Activated T-helper 17 cell treated with anti-CD3 and anti-CD28 coated beads, Interleukin-2, amount 50 U/mL, for 72 hours (primary cell): ENCODE data around the gene SETDB2. TPM values are rescaled to one million over a fixed set of nuclear protein-coding genes. Genes with fewer than 3 reads are reported as not detected.

Source experiments
- ATAC-seq: fragments of 150-1000 bp; cut with Tn5 transposase; replicated peaks from 2 replicates; pipeline ENCODE4 v1.10.0; 2021; ENCODE audit warnings: mild to moderate bottlenecking, moderate library complexity
- H3K27ac Mint-ChIP-seq: one replicate; pipeline ENCODE4 v1.8.0; 2022; ENCODE audit warnings: mixed read lengths
- H3K27me3 Mint-ChIP-seq: one replicate; pipeline ENCODE4 v1.8.0; 2022; ENCODE audit warnings: mixed read lengths
- H3K36me3 Mint-ChIP-seq: one replicate; pipeline ENCODE4 v1.8.0; 2022; ENCODE audit warnings: low read depth, mild to moderate bottlenecking, mixed read lengths
- H3K4me1 Mint-ChIP-seq: one replicate; pipeline ENCODE4 v1.8.0; 2022; ENCODE audit warnings: mixed read lengths
- H3K4me3 Mint-ChIP-seq: one replicate; pipeline ENCODE4 v1.8.0; 2022; ENCODE audit warnings: mild to moderate bottlenecking, mixed read lengths
- H3K9me3 Mint-ChIP-seq: one replicate; pipeline ENCODE4 v1.8.0; 2022; ENCODE audit warnings: mixed read lengths
- total RNA-seq, 2 donors: library from RNA; stranded (reverse); gene quantifications; one replicate each; pipeline ENCODE4 v1.2.3, GENCODE V29; 2022

The SETDB2 gene
- total RNA-seq, 2 donors from 2014 or later: 14.1 to 16.3 TPM

DNA sequence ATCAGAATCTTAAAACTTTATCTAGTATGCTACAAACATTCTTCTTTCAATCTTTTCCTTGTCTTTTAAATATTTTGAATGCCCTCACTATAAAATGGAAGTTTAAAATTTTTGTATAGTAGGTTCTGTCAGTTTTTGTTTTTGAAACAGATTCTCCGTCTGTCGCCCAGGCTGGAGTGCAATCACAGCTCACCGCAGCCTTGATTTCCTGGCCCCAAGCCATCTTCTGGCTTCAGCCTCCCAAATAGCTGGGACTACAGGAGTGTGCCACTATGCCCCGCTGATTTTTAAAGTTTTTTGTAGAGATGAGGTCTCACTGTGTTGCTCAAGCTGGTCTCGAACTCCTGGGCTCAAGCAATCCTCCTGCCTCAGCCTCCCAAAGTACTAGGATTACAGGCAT is 72.4 kb downstream of the SETDB2 start:
- Mint-ChIP-seq H3K4me3 (no peak overlapping the region), H3K36me3 (peaks cover 96% of the 10 kb centered on the region), H3K9me3 (no peaks in the 10 kb centered on the region), H3K27ac (peak overlapping the region; percentile 18), H3K27me3 (no peaks in the 10 kb centered on the region), H3K4me1 (no peaks in the 10 kb centered on the region)
- ATAC-seq: no peak

DNA sequence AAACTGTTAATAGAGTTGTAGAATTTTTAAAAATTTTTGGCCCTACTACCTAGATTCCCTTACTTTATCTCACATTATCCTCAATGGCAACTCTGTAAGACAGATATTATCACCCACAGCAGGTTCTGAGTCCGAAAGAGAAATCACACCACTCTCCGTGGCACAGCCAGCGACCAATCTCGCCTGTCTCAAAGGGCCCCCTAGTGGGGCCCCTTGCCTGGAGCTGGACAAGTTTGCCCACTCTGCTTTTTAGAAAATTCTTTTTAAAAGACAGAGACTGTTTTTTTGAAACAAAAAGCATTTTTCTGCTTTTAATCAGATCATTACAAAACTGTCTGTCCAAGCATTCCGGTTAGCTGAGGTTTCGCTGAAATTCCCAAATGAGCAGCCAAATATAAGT is 73.4 kb downstream of the SETDB2 start:
- no peak overlapping the region for H3K4me3 Mint-ChIP-seq
- ATAC-seq: no peak
- no peaks in the 10 kb centered on the region for H3K9me3 Mint-ChIP-seq
- no peaks in the 10 kb centered on the region for H3K27me3 Mint-ChIP-seq
- H3K27ac Mint-ChIP-seq: peak overlapping the region; percentile 18
- peaks cover 95% of the 10 kb centered on the region for H3K36me3 Mint-ChIP-seq
- H3K4me1 Mint-ChIP-seq: no peaks in the 10 kb centered on the region

DNA sequence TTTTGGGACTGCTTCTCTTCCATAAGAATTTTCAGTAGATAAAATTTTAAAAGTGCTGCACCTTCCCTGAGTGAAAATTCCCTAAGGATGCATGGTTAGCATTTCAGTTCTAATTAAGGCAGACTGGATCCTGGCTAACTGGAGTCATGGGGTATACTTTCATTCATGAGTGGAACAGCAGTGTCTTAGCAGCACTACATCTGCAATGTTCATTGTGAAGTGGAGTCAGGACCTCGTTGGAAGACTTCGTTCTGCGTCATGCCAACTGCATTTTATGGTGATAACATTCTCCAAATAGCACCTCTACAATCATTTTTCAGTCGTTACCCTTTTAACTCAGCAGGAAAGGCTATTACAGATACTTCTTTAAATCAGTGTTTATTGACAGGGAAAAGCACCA is 77.2 kb downstream of the SETDB2 start:
- Mint-ChIP-seq H3K4me3 (no peak overlapping the region), H3K9me3 (no peaks in the 10 kb centered on the region), H3K36me3 (peaks cover 91% of the 10 kb centered on the region), H3K4me1 (no peaks in the 10 kb centered on the region), H3K27me3 (no peaks in the 10 kb centered on the region), H3K27ac (no peak overlapping the region)
- ATAC-seq: no peak

DNA sequence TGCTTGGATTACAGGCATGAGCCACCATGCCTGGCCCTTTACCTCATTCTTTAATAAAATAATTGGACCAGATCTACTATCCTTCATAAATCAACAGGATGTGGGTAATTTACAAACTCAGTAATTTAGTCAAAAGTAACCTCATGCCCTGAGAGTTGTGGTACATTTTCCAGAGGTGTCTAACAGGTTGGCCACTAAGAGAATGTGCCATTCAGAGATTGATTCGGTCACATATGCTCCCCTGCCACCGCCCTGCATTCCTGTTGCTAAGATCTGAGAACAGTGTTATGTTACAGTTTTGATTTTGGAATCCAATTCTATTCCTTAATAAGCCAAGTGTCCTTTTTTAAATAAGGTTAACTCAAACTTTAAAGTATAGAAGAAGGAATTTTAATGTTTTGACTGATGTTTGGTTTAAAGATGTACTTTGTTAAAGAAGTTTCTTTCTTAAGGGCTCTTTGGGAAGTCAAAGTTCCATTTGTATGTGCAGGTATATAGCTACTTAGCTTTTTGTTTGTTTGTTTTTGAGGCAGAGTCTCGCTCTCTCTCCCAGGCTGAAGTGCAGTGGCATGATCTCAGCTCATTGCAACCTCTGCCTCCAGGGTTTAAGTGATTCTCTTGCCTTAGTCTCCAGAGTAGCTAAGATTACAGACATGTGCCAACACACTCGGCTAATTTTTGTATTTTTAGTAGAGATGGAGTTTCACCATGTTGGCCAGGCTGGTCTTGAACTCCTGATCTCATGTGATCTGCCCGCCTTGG is 80.8 kb downstream of the SETDB2 start:
- no peaks in the 10 kb centered on the region for H3K4me1 Mint-ChIP-seq
- H3K9me3 Mint-ChIP-seq: no peaks in the 10 kb centered on the region
- ATAC-seq: peak; percentile 29
- H3K27me3 Mint-ChIP-seq: no peaks in the 10 kb centered on the region
- no peak overlapping the region for H3K4me3 Mint-ChIP-seq
- peaks cover 94% of the 10 kb centered on the region for H3K36me3 Mint-ChIP-seq
- peak overlapping the region; percentile 54 for H3K27ac Mint-ChIP-seq

DNA sequence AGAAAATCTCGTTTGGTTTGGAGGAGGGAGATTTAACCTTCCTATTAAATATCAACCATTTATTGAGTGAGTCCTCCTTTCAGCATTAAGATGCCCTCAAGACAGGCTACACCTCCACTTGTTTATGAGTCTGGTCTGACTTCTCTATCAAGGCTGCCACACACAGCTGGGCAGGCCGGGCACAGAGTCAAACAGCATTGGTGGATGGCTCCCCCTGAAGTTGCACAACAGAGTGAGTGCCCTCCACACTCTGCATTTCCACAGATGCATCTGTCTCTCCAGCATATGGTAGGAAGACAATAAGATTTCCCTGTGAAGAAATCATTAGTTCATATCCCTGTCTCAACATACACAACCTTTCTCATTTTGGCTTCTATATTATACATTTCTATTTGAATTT is 83.0 kb downstream of the SETDB2 start:
- no peaks in the 10 kb centered on the region for H3K9me3 Mint-ChIP-seq
- ATAC-seq: no peak
- H3K36me3 Mint-ChIP-seq: peaks cover 91% of the 10 kb centered on the region

DNA sequence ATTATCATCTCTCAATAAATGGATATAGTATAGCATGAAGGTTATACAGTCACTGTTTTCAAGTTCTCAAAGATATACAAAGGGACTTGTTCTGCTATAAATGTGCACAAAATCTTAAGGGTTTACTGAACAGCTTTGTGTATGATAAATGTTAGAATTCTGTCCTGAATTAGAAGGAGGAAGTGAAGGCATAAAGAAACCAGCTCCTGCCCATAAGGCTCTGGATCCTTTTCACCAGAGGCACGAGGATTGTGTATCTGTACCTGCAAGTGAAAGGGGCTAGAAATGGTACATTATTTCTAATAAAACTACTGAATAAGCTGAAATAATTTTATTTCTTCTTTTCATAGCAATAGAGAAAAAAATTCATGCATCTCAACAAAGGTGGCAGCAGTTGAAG is 84.1 kb downstream of the SETDB2 start:
- Mint-ChIP-seq H3K4me3 (no peak overlapping the region), H3K9me3 (no peaks in the 10 kb centered on the region), H3K27me3 (no peaks in the 10 kb centered on the region), H3K4me1 (no peaks in the 10 kb centered on the region), H3K27ac (peak overlapping the region; percentile 56), H3K36me3 (peaks cover 82% of the 10 kb centered on the region)
- ATAC-seq: no peak

More for the DNA sequence above, 83.0 kb downstream of the SETDB2 start:
- no peaks in the 10 kb centered on the region for H3K27me3 Mint-ChIP-seq
- peak overlapping the region; percentile 59 for H3K27ac Mint-ChIP-seq
- no peaks in the 10 kb centered on the region for H3K4me1 Mint-ChIP-seq
- H3K4me3 Mint-ChIP-seq: no peak overlapping the region

DNA sequence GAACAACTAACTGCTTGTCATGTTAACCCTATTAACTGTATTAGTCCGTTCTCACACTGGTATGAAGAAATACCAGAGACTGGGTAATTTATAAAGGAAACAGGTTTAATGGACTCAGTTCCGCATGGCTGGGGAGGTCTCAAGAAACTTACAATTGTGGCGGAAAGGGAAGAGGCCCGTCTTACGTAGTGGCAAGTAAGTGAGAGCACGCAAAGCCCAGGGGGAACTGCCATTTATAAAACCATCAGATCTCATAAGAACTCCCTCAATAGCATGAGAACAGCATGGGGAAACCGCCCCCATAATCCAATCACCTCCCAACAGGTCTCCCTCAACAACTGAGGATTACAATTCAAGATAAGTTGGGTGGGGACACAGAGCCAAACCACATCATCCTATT is 86.4 kb downstream of the SETDB2 start:
- H3K27ac Mint-ChIP-seq: peak overlapping the region; percentile 50
- no peak overlapping the region for H3K4me3 Mint-ChIP-seq
- no peak for ATAC-seq
- no peaks in the 10 kb centered on the region for H3K9me3 Mint-ChIP-seq
- no peaks in the 10 kb centered on the region for H3K4me1 Mint-ChIP-seq
- peaks cover 70% of the 10 kb centered on the region for H3K36me3 Mint-ChIP-seq
- H3K27me3 Mint-ChIP-seq: no peaks in the 10 kb centered on the region

DNA sequence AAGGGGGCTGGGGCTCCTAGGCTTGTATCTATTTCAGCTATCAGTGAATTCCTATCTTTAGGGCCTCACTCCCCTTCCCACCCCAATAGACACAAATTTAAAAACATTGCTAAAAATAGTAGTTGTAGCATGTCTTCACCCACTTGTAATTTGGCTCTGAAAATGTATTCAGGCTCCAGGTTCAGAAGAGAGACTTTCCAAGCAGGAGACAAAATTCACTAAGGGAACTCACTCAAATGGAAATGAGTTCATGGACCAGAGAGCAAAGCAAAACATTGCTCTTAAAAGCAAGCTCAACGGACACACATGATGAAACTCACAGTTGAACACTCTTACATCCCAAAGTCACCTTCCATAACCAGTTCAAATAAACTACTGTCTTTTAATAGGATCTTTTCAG is 88.5 kb downstream of the SETDB2 start:
- Mint-ChIP-seq H3K4me3 (no peak overlapping the region), H3K4me1 (no peaks in the 10 kb centered on the region), H3K9me3 (no peaks in the 10 kb centered on the region), H3K27ac (peak overlapping the region; percentile 46), H3K36me3 (peaks cover 61% of the 10 kb centered on the region), H3K27me3 (no peaks in the 10 kb centered on the region)
- no peak for ATAC-seq

DNA sequence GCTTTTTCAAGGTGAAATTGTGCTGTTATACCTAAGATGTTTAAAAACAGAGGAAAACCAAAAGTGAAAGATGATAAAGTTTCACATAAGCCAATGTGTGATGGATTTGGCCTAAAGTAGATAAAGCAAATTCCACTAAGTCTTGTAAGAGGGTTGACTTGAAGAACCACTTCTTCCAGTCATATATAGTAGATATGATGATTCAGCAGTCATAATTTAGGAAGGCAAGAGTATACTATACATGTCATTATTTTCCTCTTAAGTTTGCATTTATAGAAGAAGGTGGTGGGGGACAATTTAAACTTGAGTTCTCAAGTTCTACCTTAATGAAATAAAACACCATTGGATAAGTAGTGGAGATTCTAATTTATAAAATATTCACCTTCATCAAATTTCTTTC is 88.9 kb downstream of the SETDB2 start:
- Mint-ChIP-seq H3K9me3 (no peaks in the 10 kb centered on the region), H3K27me3 (no peaks in the 10 kb centered on the region), H3K4me1 (no peaks in the 10 kb centered on the region), H3K4me3 (no peak overlapping the region), H3K27ac (peak overlapping the region; percentile 46), H3K36me3 (peaks cover 61% of the 10 kb centered on the region)
- ATAC-seq: no peak

DNA sequence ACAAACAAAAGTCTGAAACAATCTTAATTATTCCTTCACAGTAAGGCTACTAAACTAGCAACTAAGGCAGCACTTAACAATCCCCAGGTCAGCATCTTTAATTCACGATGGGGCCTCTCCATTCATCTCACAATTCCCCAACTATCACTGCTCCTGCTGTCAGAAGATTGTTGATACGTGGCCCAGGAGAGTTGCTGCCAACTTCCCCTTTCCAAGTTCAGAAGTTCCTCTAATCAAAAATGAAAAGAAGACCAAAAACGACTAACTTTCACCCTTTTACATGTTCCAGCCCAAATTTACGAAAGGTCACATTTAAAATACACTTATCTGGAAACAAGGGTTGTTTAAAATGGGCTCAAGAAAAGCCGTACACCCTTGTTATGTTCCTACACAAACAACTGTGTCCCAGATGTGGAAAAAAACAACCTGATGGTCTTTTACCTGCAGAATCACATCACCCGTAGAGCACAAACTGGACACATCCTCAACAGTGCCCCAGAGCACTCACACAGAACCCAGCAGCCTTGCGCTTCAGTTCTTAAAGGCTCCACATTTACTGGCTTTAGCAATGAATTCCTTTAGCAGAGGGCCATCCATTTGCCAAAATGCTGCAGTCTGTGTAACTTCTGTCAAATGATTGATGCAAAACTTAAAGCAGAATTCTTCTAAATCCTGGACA is 89.7 kb downstream of the SETDB2 start:
- H3K4me1 Mint-ChIP-seq: no peaks in the 10 kb centered on the region
- no peak for ATAC-seq
- no peaks in the 10 kb centered on the region for H3K9me3 Mint-ChIP-seq
- no peak overlapping the region for H3K4me3 Mint-ChIP-seq
- H3K36me3 Mint-ChIP-seq: peaks cover 56% of the 10 kb centered on the region
- no peaks in the 10 kb centered on the region for H3K27me3 Mint-ChIP-seq
- H3K27ac Mint-ChIP-seq: peak overlapping the region; percentile 62

DNA sequence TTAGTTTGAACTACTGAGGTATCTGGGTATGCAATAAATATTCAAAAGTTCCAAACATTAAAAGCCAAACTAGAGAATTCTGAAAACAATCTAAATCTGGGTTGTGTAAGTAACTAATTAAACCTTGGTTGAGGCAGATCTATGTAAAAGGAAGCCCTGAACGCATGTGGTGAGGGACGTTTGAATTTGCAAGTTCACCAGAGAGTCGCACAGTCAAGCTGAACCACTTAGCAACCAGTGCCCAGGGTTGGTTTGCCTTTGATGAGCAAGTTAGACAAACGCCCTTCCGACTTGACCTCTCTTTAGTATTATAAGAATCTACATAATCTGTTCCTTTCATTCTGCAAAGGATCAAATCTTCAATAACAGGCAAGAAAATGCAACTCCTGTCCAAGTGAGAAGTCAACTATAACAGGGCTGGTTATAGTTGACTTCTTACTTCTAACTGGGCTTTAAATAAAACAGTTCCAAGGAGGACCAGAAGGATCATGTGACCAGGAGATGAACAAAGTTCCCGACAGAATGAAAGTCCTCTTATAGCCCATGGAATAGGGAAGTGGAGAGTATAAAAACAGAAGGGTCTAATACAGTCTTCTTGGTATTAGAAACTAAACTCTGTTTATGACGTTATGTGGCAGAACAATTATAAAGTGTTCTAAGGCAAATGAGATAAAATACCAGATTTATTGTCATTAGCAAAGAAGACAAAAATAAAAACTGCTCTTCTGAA is 92.2 kb downstream of the SETDB2 start:
- Mint-ChIP-seq H3K4me1 (peaks cover 14% of the 10 kb centered on the region), H3K27ac (no peak overlapping the region), H3K9me3 (no peaks in the 10 kb centered on the region), H3K4me3 (no peak overlapping the region), H3K36me3 (peaks cover 54% of the 10 kb centered on the region), H3K27me3 (no peaks in the 10 kb centered on the region)
- ATAC-seq: no peak

DNA sequence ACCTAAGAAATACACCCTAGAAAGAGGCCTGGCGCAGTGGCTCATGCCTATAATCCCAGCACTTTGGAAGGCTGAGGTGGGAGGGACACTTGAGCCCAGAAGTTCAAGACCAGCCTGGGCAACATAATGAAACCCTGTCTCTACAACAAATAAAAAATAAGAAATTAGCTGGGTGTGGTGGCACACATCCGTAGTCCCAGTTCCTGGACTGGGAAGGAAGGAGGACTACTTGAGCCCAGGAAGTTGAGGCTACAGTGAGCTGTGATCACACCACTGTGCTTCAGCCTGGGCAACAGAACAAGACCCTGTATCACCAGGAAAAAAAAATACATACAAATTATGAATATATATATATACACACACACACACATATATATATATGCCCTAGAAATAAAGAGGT is 94.3 kb downstream of the SETDB2 start:
- Mint-ChIP-seq H3K27me3 (no peaks in the 10 kb centered on the region), H3K36me3 (peaks cover 65% of the 10 kb centered on the region), H3K9me3 (no peaks in the 10 kb centered on the region), H3K27ac (no peak overlapping the region), H3K4me1 (peaks cover 14% of the 10 kb centered on the region), H3K4me3 (no peak overlapping the region)
- no peak for ATAC-seq

DNA sequence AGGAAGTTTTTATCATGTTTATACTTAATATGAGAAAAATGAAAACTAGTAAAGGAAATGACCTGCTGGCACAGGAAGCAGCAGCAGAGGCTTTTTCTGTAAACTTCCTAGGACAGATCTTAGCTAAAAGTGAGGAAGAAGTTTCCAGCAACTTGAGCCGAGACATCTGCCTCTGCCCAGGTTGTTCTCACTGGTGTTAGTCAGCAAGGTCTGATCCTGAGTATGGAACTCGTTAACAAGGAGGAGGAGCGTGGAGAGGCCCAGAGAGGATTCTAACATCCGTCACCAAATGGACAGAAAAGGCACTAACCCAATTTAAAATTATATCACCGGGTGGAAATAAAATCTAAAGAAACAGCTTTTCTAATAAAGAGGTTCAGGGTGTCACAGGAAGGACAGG is 95.2 kb downstream of the SETDB2 start:
- H3K36me3 Mint-ChIP-seq: peaks cover 65% of the 10 kb centered on the region
- H3K27me3 Mint-ChIP-seq: no peaks in the 10 kb centered on the region
- H3K4me1 Mint-ChIP-seq: peaks cover 14% of the 10 kb centered on the region
- H3K27ac Mint-ChIP-seq: peak overlapping the region; percentile 83
- no peak for ATAC-seq
- no peaks in the 10 kb centered on the region for H3K9me3 Mint-ChIP-seq
- H3K4me3 Mint-ChIP-seq: peak overlapping the region; percentile 68

DNA sequence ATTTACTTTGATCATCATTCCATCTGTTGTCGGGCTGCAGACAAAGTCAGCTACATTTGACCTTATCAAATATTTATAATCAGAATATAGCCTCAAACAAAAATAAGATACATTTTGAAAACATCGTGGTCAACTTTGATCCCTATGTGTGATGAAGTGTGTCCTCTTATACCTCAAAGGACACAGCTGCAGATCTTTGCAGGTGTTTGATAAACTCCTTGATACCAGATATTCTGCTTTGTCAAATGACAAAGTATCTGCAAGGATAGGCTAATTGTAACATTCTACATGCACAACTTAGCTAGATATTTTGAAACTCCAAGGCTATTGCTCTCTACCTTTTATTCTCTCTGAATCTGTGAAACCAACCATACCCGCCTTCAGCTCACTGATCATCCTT is 95.7 kb downstream of the SETDB2 start:
- H3K27me3 Mint-ChIP-seq: no peaks in the 10 kb centered on the region

DNA sequence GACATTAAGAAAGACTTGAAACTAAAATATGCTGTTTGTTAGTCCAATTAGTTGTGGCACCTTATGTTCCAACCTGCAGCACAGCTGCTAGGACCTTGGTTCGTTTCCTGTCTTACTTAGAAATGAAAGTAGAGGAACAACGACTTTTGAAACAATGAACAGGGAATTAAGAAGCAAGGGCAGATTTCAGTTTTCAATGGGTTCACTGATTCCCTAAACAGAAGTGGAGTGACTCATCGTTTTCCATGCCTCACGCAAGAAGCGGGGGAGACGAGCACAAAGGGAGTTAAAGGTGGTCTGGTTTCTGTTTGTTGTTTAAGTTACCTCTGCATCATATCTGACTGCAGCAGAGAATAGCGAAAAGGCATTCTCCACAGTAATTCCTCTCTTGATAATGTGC is 96.5 kb downstream of the SETDB2 start:
- Mint-ChIP-seq H3K4me3 (peak overlapping the region; percentile 68), H3K4me1 (peaks cover 14% of the 10 kb centered on the region), H3K27me3 (no peaks in the 10 kb centered on the region), H3K9me3 (no peaks in the 10 kb centered on the region), H3K36me3 (peaks cover 77% of the 10 kb centered on the region), H3K27ac (peak overlapping the region; percentile 87)
- ATAC-seq: peak; percentile 40

More for the DNA sequence above, 95.7 kb downstream of the SETDB2 start:
- ATAC-seq: no peak
- peak overlapping the region; percentile 68 for H3K4me3 Mint-ChIP-seq
- peak overlapping the region; percentile 87 for H3K27ac Mint-ChIP-seq
- no peaks in the 10 kb centered on the region for H3K9me3 Mint-ChIP-seq
- H3K36me3 Mint-ChIP-seq: peaks cover 69% of the 10 kb centered on the region
- H3K4me1 Mint-ChIP-seq: peaks cover 14% of the 10 kb centered on the region
